WTC11 (cell line): ENCODE data around the gene NARS2. TPM values are rescaled to one million over a fixed set of nuclear protein-coding genes. Genes with fewer than 3 reads are reported as not detected.

Experiments used
- ATAC-seq: fragments of 200-7000 bp; cut with Tn5 transposase; 2 replicates; pipeline ENCODE4 v1.10.0; 2021; ENCODE audit warnings: mild to moderate bottlenecking, moderate library complexity
- CTCF ChIA-PET: fragments of 300-600 bp; sonication (Branson Sonifier 250); formaldehyde crosslinking; loops from one replicate; lab custom pipeline; 2021; ENCODE audit warnings: antibody characterized with exemption; lab: Charles Lee
- POLR2A ChIA-PET: fragments of 350-600 bp; sonication (Branson Sonifier 250); formaldehyde crosslinking; loops from one replicate; lab custom pipeline; 2021; ENCODE audit warnings: antibody characterized with exemption; lab: Charles Lee
- DNase-seq: peaks from one replicate; pipeline ENCODE4 v3.0.0; 2021; ENCODE audit warnings: low spot score
- H3K27ac Mint-ChIP-seq: 2 replicates; pipeline ENCODE4 v1.8.0; 2021; ENCODE audit warnings: mixed read lengths
- H3K27me3 Mint-ChIP-seq: 2 replicates; pipeline ENCODE4 v1.8.0; 2021; ENCODE audit warnings: low read depth, mild to moderate bottlenecking, moderate library complexity, mixed read lengths
- H3K36me3 Mint-ChIP-seq: 2 replicates; pipeline ENCODE4 v1.8.0; 2021; ENCODE audit warnings: mixed read lengths
- H3K4me1 Mint-ChIP-seq: 2 replicates; pipeline ENCODE4 v1.8.0; 2022; ENCODE audit warnings: mixed read lengths
- H3K4me3 Mint-ChIP-seq: 2 replicates; pipeline ENCODE4 v1.8.0; 2021; ENCODE audit warnings: mild to moderate bottlenecking, moderate library complexity, mixed read lengths
- H3K9me3 Mint-ChIP-seq: 2 replicates; pipeline ENCODE4 v1.8.0; 2021; ENCODE audit warnings: mixed read lengths
- AR ChIP-seq: fragments of 250-450 bp; sonication (Bioruptor Pico); IDR thresholded peaks from 2 replicates; pipeline ENCODE4 v1.9.0; 2021; ENCODE audit warnings: mild to moderate bottlenecking
- ATF2 ChIP-seq: sonication (generic); formaldehyde crosslinking; IDR thresholded peaks from 2 replicates; pipeline ENCODE4 v1.8.1; 2022; ENCODE audit warnings: low read depth, missing genetic modification reagents, borderline replicate concordance
- CREM ChIP-seq: sonication (generic); formaldehyde crosslinking; IDR thresholded peaks from 2 replicates; pipeline ENCODE4 v1.8.1; 2022; ENCODE audit warnings: mild to moderate bottlenecking, missing genetic modification reagents, moderate library complexity
- E2F1 ChIP-seq: sonication (generic); formaldehyde crosslinking; IDR thresholded peaks from 2 replicates; pipeline ENCODE4 v1.8.0; 2022; ENCODE audit warnings: mild to moderate bottlenecking, missing genetic modification reagents
- EMX1 ChIP-seq: fragments of 250-450 bp; sonication (Bioruptor Pico); IDR thresholded peaks from 2 replicates; pipeline ENCODE4 v1.8.0; 2021; ENCODE audit warnings: mild to moderate bottlenecking
- FOXK1 ChIP-seq: sonication (generic); formaldehyde crosslinking; IDR thresholded peaks from 2 replicates; pipeline ENCODE4 v1.8.0; 2022; ENCODE audit warnings: mild to moderate bottlenecking, moderate library complexity, missing genetic modification reagents
- FOXP1 ChIP-seq: sonication (generic); formaldehyde crosslinking; IDR thresholded peaks from 2 replicates; pipeline ENCODE4 v1.8.0; 2022; ENCODE audit warnings: missing genetic modification reagents, mild to moderate bottlenecking, moderate library complexity, borderline replicate concordance
- HMGXB4 ChIP-seq: sonication (generic); formaldehyde crosslinking; IDR thresholded peaks from 2 replicates; pipeline ENCODE4 v1.8.1; 2023; ENCODE audit warnings: mild to moderate bottlenecking, moderate library complexity, missing genetic modification reagents
- MLX ChIP-seq: sonication (generic); formaldehyde crosslinking; IDR thresholded peaks from 2 replicates; pipeline ENCODE4 v1.8.1; 2023; ENCODE audit warnings: mild to moderate bottlenecking, missing genetic modification reagents, moderate library complexity
- MYBL2 ChIP-seq: sonication (generic); formaldehyde crosslinking; IDR thresholded peaks from 2 replicates; pipeline ENCODE4 v1.8.1; 2023; ENCODE audit warnings: mild to moderate bottlenecking, moderate library complexity, missing genetic modification reagents
- NFE2L1 ChIP-seq: sonication (generic); formaldehyde crosslinking; IDR thresholded peaks from 2 replicates; pipeline ENCODE4 v1.8.1; 2023; ENCODE audit warnings: missing genetic modification reagents
- PRDM15 ChIP-seq: sonication (generic); formaldehyde crosslinking; IDR thresholded peaks from 2 replicates; pipeline ENCODE4 v1.8.0; 2022; ENCODE audit warnings: missing genetic modification reagents
- RORB ChIP-seq: fragments of 250-450 bp; sonication (Bioruptor Pico); IDR thresholded peaks from 2 replicates; pipeline ENCODE4 v1.9.0; 2021; ENCODE audit warnings: mild to moderate bottlenecking
- TCF7 ChIP-seq: sonication (generic); formaldehyde crosslinking; IDR thresholded peaks from 2 replicates; pipeline ENCODE4 v1.8.0; 2022; ENCODE audit warnings: mild to moderate bottlenecking, low read depth, missing genetic modification reagents, moderate library complexity
- TP53 ChIP-seq: sonication (generic); formaldehyde crosslinking; IDR thresholded peaks from 2 replicates; pipeline ENCODE4 v1.8.1; 2023; ENCODE audit warnings: mild to moderate bottlenecking, missing genetic modification reagents
- ZBTB21 ChIP-seq: sonication (generic); formaldehyde crosslinking; IDR thresholded peaks from 2 replicates; pipeline ENCODE4 v1.8.1; 2023; ENCODE audit warnings: mild to moderate bottlenecking, missing genetic modification reagents, borderline replicate concordance
- ZNF317 ChIP-seq: sonication (generic); formaldehyde crosslinking; IDR thresholded peaks from 2 replicates; pipeline ENCODE4 v1.8.1; 2023; ENCODE audit warnings: low read depth, mild to moderate bottlenecking, moderate library complexity, missing genetic modification reagents, borderline replicate concordance
- ZNF512 ChIP-seq: sonication (generic); formaldehyde crosslinking; IDR thresholded peaks from 2 replicates; pipeline ENCODE4 v1.8.1; 2022; ENCODE audit warnings: missing genetic modification reagents, borderline replicate concordance
- ZNF671 ChIP-seq: fragments of 250-450 bp; sonication (Bioruptor Pico); IDR thresholded peaks from 2 replicates; pipeline ENCODE4 v1.8.0; 2021; ENCODE audit warnings: mild to moderate bottlenecking
- total RNA-seq: library from RNA; stranded (reverse); gene quantifications from 3 replicates; pipeline ENCODE4 v1.2.3, GENCODE V29; 2021

NARS2 gene
- total RNA-seq, 1 experiment from 2014 or later: 36.4 TPM

- H3K9me3 Mint-ChIP-seq: no peaks in the 10 kb centered on the region
- H3K4me3 Mint-ChIP-seq: no peak overlapping the region
- H3K36me3 Mint-ChIP-seq: peaks cover 29% of the 10 kb centered on the region
- peaks cover 51% of the 10 kb centered on the region for H3K4me1 Mint-ChIP-seq
- DNase-seq (no peak), ATAC-seq (no peak)
- TF ChIP-seq ZBTB21 (no peak), NFE2L1 (no peak), TP53 (CRISPR knock-in tag) (no peak), E2F1 (no peak)
- 0 out of 2 replicates have a peak overlapping the region, but pooled peaks have one; percentile 85 for H3K27ac Mint-ChIP-seq
- ChIA-PET CTCF (no interaction called here), POLR2A (no interaction called here)
- H3K27me3 Mint-ChIP-seq: no peaks in the 10 kb centered on the region
These were observed 14.5 kb downstream of the NARS2 start for GRCh38 chr11:78560153-78560552.

- Mint-ChIP-seq H3K4me3 (no peak overlapping the region), H3K9me3 (peaks cover 5% of the 10 kb centered on the region), H3K27me3 (no peaks in the 10 kb centered on the region), H3K36me3 (peaks cover 36% of the 10 kb centered on the region), H3K4me1 (peaks cover 49% of the 10 kb centered on the region), H3K27ac (peak overlapping the region; percentile 71; the same call in 1 of the 2 replicates)
- ATAC-seq: peak; percentile 55
- no peak for DNase-seq
- ChIA-PET POLR2A (no interaction called here), CTCF (no interaction called here)
- TF ChIP-seq ATF2 (CRISPR knock-in tag) (no peak), FOXP1 (CRISPR knock-in tag) (no peak), ZNF317 (CRISPR knock-in tag) (no peak), EMX1 (CRISPR knock-in tag) (no peak)
These were observed 17.4 kb downstream of the NARS2 start for GRCh38 chr11:78557236-78557635.

GRCh38 chr11:78555592-78555991 lies 19.1 kb downstream of the NARS2 start:
- no peak for TF ChIP-seq TCF7 (CRISPR knock-in tag)
- TF ChIP-seq RORB (CRISPR knock-in tag): no peak
- no peak for TF ChIP-seq MYBL2 (CRISPR knock-in tag)
- no peak for TF ChIP-seq ZNF671
- TF ChIP-seq AR (CRISPR knock-in tag): no peak
- no peak for TF ChIP-seq PRDM15 (CRISPR knock-in tag)
- TF ChIP-seq CREM: no peak
- no peak for TF ChIP-seq HMGXB4
- no peak for TF ChIP-seq FOXK1 (CRISPR knock-in tag)
- TF ChIP-seq ZNF512 (CRISPR knock-in tag): no peak
- no peak for TF ChIP-seq EMX1 (CRISPR knock-in tag)
- TF ChIP-seq MLX: no peak
- TF ChIP-seq, all 79 proteins: peak for 0

More at GRCh38 chr11:78555592-78555991, 19.1 kb downstream of the NARS2 start:
- no peak overlapping the region for H3K4me3 Mint-ChIP-seq
- peaks cover 10% of the 10 kb centered on the region for H3K9me3 Mint-ChIP-seq
- peaks cover 40% of the 10 kb centered on the region for H3K4me1 Mint-ChIP-seq
- DNase-seq (no peak), ATAC-seq (no peak)
- ChIA-PET POLR2A (no interaction called here), CTCF (no interaction called here)
- H3K36me3 Mint-ChIP-seq: peaks cover 40% of the 10 kb centered on the region
- H3K27me3 Mint-ChIP-seq: no peaks in the 10 kb centered on the region
- H3K27ac Mint-ChIP-seq: peak overlapping the region; percentile 1; the same call in 1 of the 2 replicates
